DOHH2 (cell line): ENCODE measurements around the gene DRAXIN.

ENCODE experiments used
- H3F3A ChIP-seq: fragments of 200-600 bp; sonication (generic), shearing (Covaris generic); 2 replicates; pipeline ENCODE4 v1.6.0; 2016; ENCODE audit warnings: antibody characterized with exemption, mild to moderate bottlenecking; ENCODE audit not compliant: control insufficient read depth, insufficient read depth
- H3K27ac ChIP-seq: fragments of 200-600 bp; sonication (generic); 2 replicates; pipeline ENCODE4 v1.5.1; 2014; ENCODE audit warnings: low read depth, mild to moderate bottlenecking, low read length, moderate library complexity
- H3K27me3 ChIP-seq: fragments of 200-600 bp; sonication (generic); 2 replicates; pipeline ENCODE4 v1.6.1; 2014; ENCODE audit warnings: mild to moderate bottlenecking, low read length, mixed read lengths; ENCODE audit not compliant: control insufficient read depth
- H3K36me3 ChIP-seq: fragments of 200-600 bp; sonication (generic); 2 replicates; pipeline ENCODE4 v1.6.1; 2014; ENCODE audit warnings: mild to moderate bottlenecking, low read length, moderate library complexity, mixed read lengths; ENCODE audit not compliant: control insufficient read depth
- H3K4me1 ChIP-seq: fragments of 200-600 bp; sonication (generic); 2 replicates; pipeline ENCODE4 v1.6.1; 2014; ENCODE audit warnings: mild to moderate bottlenecking, low read length, mixed read lengths; ENCODE audit not compliant: control insufficient read depth
- H3K4me2 ChIP-seq: fragments of 200-600 bp; sonication (generic); 2 replicates; pipeline ENCODE4 v1.6.0; 2014; ENCODE audit warnings: mild to moderate bottlenecking, low read length, moderate library complexity
- H3K4me3 ChIP-seq: fragments of 200-600 bp; sonication (generic); 2 replicates; pipeline ENCODE4 v1.5.1; 2014; ENCODE audit warnings: mild to moderate bottlenecking, low read length, mixed read lengths
- H3K79me2 ChIP-seq: fragments of 200-600 bp; sonication (generic); 2 replicates; pipeline ENCODE4 v1.6.1; 2014; ENCODE audit warnings: mild to moderate bottlenecking, low read length, mixed read lengths; ENCODE audit not compliant: control insufficient read depth
- H3K9me2 ChIP-seq: fragments of 200-600 bp; sonication (generic); replicated peaks from 2 replicates; pipeline ENCODE4 v1.6.1; 2014; ENCODE audit warnings: mild to moderate bottlenecking, low read length, mixed read lengths; ENCODE audit not compliant: control insufficient read depth
- H3K9me3 ChIP-seq: fragments of 200-600 bp; sonication (generic); 2 replicates; pipeline ENCODE4 v1.6.1; 2014; ENCODE audit warnings: antibody characterized with exemption, low read length, mixed read lengths; ENCODE audit not compliant: control insufficient read depth, insufficient read depth
- H4K20me1 ChIP-seq: fragments of 200-600 bp; sonication (generic); 2 replicates; pipeline ENCODE4 v1.6.0; 2014; ENCODE audit warnings: low read depth, mild to moderate bottlenecking, antibody characterized with exemption, low read length, moderate library complexity; ENCODE audit not compliant: control insufficient read depth, insufficient read depth
- CTCF ChIP-seq: fragments of 200-600 bp; sonication (generic); IDR thresholded peaks from one replicate; pipeline ENCODE4 v1.5.1; 2014; ENCODE audit warnings: antibody characterized with exemption, mild to moderate bottlenecking, low read depth, low read length; ENCODE audit not compliant: poor library complexity, severe bottlenecking
- EZH2phosphoT487 ChIP-seq: fragments of 200-600 bp; sonication (generic); IDR thresholded peaks from 2 replicates; pipeline ENCODE4 v1.6.1; 2017; ENCODE audit warnings: borderline replicate concordance, mild to moderate bottlenecking, antibody characterized with exemption, low read length, moderate library complexity, mixed read lengths

The DRAXIN gene

GRCh38 chr1:11729498-11730428, 38.3 kb downstream of the DRAXIN start:
- H3K4me3 ChIP-seq = peak overlapping the region; percentile 65
- no peak for TF ChIP-seq CTCF
- TF ChIP-seq EZH2phosphoT487 = no peak
- H3K4me2 ChIP-seq = peak overlapping the region; percentile 74
- H3K9me2 ChIP-seq = no peaks in the 10 kb centered on the region
- H3K79me2 ChIP-seq = no peaks in the 10 kb centered on the region
- no peaks in the 10 kb centered on the region for H4K20me1 ChIP-seq
- H3F3A ChIP-seq = no peaks in the 10 kb centered on the region
- H3K27ac ChIP-seq = no peak overlapping the region
- no peaks in the 10 kb centered on the region for H3K36me3 ChIP-seq
- no peaks in the 10 kb centered on the region for H3K27me3 ChIP-seq
- H3K4me1 ChIP-seq = peaks cover 28% of the 10 kb centered on the region
- no peaks in the 10 kb centered on the region for H3K9me3 ChIP-seq

GRCh38 chr1:11730429-11730891, 39.0 kb downstream of the DRAXIN start:
- no peaks in the 10 kb centered on the region for H3K9me2 ChIP-seq
- peaks cover 2% of the 10 kb centered on the region for H3F3A ChIP-seq
- H4K20me1 ChIP-seq = no peaks in the 10 kb centered on the region
- H3K4me3 ChIP-seq = peak overlapping the region; percentile 65
- no peak for TF ChIP-seq EZH2phosphoT487
- no peak for TF ChIP-seq CTCF
- peak overlapping the region; percentile 74 for H3K4me2 ChIP-seq
- peak overlapping the region; percentile 39; the same call in 1 of the 2 replicates for H3K27ac ChIP-seq
- H3K79me2 ChIP-seq = no peaks in the 10 kb centered on the region
- H3K27me3 ChIP-seq = no peaks in the 10 kb centered on the region
- H3K36me3 ChIP-seq = no peaks in the 10 kb centered on the region
- H3K9me3 ChIP-seq = no peaks in the 10 kb centered on the region
- peaks cover 30% of the 10 kb centered on the region for H3K4me1 ChIP-seq

GRCh38 chr1:11731691-11732283, 40.3 kb downstream of the DRAXIN start:
- Histone ChIP-seq H3K4me3 (peak overlapping the region; percentile 36), H3K9me3 (no peaks in the 10 kb centered on the region), H3K9me2 (no peaks in the 10 kb centered on the region), H4K20me1 (no peaks in the 10 kb centered on the region), H3F3A (peaks cover 3% of the 10 kb centered on the region), H3K4me2 (peak overlapping the region; percentile 43), H3K27ac (no peak overlapping the region), H3K79me2 (no peaks in the 10 kb centered on the region), H3K4me1 (peaks cover 38% of the 10 kb centered on the region), H3K27me3 (no peaks in the 10 kb centered on the region), H3K36me3 (no peaks in the 10 kb centered on the region)
- TF ChIP-seq CTCF (no peak), EZH2phosphoT487 (no peak)
